Left renal pelvis (tissue), 4 donors: ENCODE measurements around the gene LIPF. TPM values are rescaled to one million over a fixed set of nuclear protein-coding genes. Genes with fewer than 3 reads are reported as not detected.
"Not testable (repeated sequence)": the region's sequence is repeated elsewhere in the genome, so short reads cannot be mapped to it uniquely, and the experiment has no call there.

Experiments
- DNase-seq, 4 donors: peaks; one replicate each; pipeline ENCODE4 v3.0.0-alpha.2; 2013; ENCODE audit warnings: low read depth in 4 of 4, low spot score in 3 of 4
- polyA plus RNA-seq, 4 donors: library from polyadenylated mRNA; unstranded; fragments of 120-200 nt; gene quantifications; one replicate each; pipeline ENCODE4 v1.2.1, GENCODE V29; 2013; ENCODE audit not compliant: insufficient read length in 4 of 4

LIPF gene
- polyA plus RNA-seq, 4 donors = 0.14 to 0.41 (median 0.36) TPM; not detected in 1

GRCh38 chr10:88672041-88672440 is 7.8 kb downstream of the LIPF start:
- DNase-seq = no peak

- DNase-seq = no peak
These were observed 12.2 kb downstream of the LIPF start for GRCh38 chr10:88676283-88677060.

DNA sequence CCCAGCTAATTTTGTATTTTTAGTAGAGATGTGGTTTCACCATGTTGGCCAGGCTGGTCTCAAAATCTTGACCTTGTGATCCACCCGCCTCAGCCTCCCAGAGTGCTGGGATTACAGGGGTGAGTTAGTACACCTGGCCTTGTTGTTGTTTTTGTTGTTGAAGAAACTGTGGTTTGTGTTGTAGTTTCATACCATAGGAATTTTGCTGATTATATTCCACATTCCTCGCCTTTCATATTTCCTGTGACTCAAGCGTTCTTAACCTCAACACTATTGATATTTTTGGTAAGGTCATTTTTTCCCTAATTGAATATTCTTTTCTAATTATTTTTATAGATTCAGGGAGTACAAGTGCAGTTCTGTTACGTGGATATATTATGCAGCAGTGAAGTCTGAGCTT is 16.7 kb downstream of the LIPF start:
- DNase-seq = no peak

- DNase-seq = no peak
These were observed 18.2 kb downstream of the LIPF start for GRCh38 chr10:88682491-88682890.

DNA sequence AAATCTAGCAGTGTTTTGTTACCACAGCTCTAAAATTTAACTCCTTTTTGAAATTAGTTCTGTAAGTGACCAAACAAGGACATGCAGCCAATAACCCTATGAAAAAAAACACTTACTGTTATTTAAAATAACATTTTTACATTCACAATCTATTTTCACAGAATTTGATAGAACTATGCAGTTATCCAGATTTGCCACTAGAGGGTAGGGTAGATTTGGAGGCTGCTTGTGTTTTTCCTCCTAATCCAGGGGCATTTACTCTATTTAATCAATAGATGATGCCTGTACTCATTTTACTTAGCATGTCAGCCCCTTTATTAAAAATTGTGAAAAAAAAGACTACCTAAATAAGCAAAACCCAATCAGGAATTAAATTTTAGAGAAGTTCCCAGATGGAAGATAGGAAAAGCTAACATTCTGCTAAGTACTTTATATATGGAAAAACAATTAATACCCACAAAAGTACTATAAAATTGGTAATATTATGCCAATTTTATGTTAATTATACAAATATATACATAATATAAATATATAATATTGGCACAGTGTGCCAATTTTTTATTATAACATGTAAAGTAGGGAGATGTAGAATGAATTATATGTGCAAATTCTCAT is 23.7 kb downstream of the LIPF start:
- DNase-seq = no peak

- DNase-seq = no peak
These were observed 25.1 kb downstream of the LIPF start for GRCh38 chr10:88689366-88689765.

DNA sequence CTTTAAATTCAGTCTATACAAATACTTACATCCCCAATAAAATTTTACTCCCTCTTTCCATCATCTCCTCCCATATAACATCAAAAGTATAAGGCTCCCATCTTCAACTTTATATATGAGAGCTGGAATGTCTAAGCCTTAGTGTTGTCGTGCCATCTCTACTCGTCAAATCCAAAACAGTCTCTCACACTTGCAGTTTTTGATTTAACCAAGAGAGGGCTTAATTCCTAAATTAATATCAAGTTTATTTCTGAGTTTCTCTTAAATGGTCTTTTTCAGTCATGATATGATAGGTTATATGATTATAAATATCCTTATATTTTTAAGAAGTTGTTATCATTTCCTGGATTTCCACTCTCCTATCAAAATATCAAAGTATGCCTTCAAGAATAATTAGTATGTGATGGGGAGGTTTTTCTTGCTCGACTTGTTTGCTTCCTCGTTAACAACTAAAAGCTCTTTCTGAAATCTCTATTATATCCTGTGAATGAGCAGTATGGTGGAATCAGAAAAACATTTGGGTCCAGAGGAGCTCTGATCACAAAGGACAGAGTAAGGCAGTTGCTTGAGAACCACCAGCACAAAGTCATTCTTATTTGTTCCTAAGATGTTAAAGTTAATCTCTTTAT is 29.3 kb downstream of the LIPF start:
- no peak for DNase-seq

- peak in 2 of 4 donors; percentile 18 to 21 for DNase-seq
These were observed 38.8 kb downstream of the LIPF start for GRCh38 chr10:88702848-88703597.

DNA sequence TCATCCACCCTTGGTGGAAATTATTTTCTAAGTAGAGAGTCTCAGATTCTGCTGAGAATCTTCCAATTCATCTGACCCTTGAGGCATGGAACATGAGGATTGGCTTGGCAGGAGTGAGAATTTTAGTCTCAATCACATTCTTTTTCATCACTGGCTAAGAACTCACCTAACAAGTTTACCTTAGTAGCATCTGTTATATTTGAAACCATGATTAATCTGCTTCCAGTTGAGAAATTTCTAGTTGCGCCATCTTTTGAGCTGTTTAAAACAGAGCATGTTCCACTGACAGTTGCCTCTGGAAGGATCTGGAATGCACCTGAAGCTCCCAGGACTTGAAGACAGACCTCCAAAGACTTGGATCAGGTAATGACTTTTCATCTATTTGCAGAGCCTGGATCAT is 41.7 kb downstream of the LIPF start, which contains the start of gene LIPK:
Gene LIPK, plus strand, starts transcription at position 292 of the 400 bp plus-strand sequence. CDS start 18,295 bp downstream, outside the sequence.
- no peak for DNase-seq

DNA sequence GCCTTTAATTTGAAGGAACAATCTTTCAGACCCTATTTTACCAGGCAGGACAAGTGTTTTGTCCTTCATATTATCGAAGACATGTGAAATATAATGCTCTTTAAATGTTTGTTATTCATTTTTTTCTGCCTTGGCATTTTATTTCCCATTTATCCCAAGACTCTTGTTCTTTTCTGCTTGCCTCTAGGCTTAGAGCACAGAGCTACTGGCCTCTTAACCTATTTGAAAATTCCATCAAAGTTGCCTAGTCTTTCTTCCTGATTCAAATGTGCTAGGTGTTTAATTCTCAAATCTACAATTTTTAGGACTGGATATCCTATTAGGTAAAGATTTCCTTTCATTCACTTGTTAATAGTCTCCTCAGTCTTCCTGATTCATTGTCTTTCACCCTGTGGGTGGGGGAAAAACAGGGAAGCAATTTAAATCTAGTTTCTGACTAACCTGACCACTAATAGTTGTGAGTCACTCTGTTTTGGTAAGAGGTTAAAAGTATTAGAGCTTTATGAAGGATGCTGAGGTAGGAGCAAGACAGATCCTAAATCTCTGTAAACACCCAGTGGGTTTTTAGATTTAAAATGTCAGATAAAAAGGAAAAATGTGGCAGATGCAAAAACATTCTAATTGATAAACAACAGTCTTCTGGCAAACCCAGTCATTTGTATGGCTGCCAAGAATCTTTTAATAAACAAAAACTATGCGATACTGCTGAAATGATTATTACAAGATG is 43.4 kb downstream of the LIPF start:
- DNase-seq = no peak

- not testable (repeated sequence) for DNase-seq
These were observed 45.1 kb downstream of the LIPF start for GRCh38 chr10:88709361-88709760.

GRCh38 chr10:88715517-88715916 is 51.3 kb downstream of the LIPF start:
- no peak for DNase-seq

GRCh38 chr10:88721392-88721791 is 57.1 kb downstream of the LIPF start:
- no peak for DNase-seq

GRCh38 chr10:88725798-88726197 is 61.6 kb downstream of the LIPF start:
- DNase-seq = no peak

GRCh38 chr10:88728107-88728763 is 64.0 kb downstream of the LIPF start:
- DNase-seq = no peak

Other genes with a start within 250 kb of the LIPF start
- 10 to 100 TPM in 3 of 4 donors, 1 to 10 TPM in 1; 6.8 to 17.6 (median 15.8) TPM for gene RNLS, start 81.1 kb upstream of the LIPF start, polyA plus RNA-seq
- under 1 TPM; 0.05 to 0.43 (median 0.12) TPM for gene LIPJ, start 77.7 kb upstream of the LIPF start, polyA plus RNA-seq
- gene LIPK, start 41.8 kb downstream of the LIPF start, polyA plus RNA-seq = not detected
- gene LIPN, start 95.6 kb downstream of the LIPF start, polyA plus RNA-seq = under 1 TPM in 1 of 4 donors, not detected in 3; 0.11 TPM
- gene LIPM, start 138.3 kb downstream of the LIPF start, polyA plus RNA-seq = not detected
- gene ANKRD22, start 187.4 kb downstream of the LIPF start, polyA plus RNA-seq = under 1 TPM; 0.10 to 0.73 (median 0.30) TPM
- 1 to 10 TPM; 2.0 to 3.3 (median 2.1) TPM for gene STAMBPL1, start 215.8 kb downstream of the LIPF start, polyA plus RNA-seq